Activated gamma-delta T cell (primary cell): ENCODE data around the gene ITSN1.
"Not testable (repeated sequence)": the region's sequence is repeated elsewhere in the genome, so short reads cannot be mapped to it uniquely, and the experiment has no call there.

Source experiments
- DNase-seq: peaks from one replicate; lab custom pipeline; 2025; lab: John Stamatoyannopoulos, UW

Gene ITSN1

DNA sequence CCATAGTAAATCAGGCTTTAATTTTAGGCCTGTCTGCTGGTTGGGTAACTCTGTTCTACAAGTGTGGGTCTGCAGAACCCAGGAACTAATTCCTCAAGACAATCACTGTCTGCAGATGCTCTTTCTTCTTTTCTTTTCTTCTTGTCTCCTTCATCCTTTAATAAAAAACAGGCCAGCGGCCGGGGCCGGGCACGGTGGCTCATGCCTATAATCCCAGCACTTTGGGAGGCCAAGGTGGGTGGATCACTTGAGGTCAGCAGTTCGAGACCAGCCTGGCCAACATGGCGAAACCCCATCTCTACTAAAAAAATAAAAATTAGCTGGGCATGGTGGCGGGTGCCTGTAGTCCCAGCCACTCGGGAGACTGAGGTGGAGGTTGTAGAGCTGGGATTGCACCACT lies 220.9 kb downstream of the ITSN1 start:
- not testable (repeated sequence) for DNase-seq

DNA sequence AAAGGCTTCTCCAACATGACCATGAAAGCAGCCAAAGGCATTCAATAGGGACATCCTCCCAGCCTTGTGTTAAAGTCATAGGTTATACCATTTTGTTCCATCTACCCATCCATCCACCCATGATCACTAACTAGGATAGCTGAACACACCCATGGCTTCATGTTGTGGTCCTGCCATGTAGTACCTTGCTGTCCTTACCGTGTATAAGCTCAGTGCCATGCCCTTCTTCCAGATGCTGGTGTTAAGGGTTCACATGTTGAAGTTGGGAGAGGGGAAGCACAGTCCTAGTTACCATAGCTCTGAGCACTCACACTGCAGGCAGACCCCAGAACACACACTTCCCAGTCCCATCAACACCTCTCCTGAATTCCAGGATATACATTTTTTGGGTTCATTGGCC lies 221.8 kb downstream of the ITSN1 start:
- DNase-seq = no peak

DNA sequence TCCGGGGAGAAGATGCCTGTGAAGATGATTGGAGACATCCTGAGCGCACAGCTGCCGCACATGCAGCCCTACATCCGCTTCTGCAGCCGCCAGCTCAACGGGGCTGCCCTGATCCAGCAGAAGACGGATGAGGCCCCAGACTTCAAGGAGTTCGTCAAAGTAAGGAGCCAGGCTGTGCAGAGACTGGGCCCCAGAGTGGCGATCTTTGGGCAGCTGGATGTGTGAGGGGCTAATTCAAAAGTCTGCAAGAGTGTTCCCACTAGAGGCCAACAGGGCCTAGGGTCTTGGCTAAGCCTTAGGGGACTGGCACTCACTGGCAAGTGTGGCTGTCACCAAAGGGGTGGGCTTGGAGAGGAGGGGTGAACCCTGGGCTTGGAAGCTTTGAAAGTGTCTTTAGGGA lies 222.9 kb downstream of the ITSN1 start:
- DNase-seq = no peak

DNA sequence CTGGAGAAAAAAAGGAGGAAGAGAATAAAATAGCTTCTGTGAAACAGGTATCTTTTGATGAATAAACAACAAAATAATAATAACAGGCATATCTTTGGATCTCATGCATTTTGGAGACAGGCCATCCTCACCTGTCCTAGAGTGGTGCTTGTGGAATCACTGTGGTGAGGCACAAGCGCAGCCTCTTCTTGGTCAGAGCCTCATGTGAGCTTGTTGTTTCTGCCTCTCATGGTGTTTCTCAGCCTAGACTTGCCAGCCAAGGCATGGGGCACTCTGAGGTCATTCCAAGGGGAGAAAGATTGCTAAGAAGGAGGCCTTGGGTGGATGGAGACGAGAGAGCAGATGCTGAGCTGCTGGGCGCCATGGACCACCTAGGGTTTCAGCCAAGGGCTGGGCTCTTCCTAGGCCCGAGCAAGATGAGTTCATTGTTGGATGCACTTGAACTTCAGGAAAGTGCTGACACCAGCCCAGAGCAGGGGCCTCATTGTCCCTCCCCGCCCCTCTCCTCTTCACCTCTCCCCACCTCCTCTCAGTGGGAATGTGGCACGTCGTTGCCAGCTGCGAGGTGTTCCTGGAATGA lies 223.8 kb downstream of the ITSN1 start:
- no peak for DNase-seq

DNA sequence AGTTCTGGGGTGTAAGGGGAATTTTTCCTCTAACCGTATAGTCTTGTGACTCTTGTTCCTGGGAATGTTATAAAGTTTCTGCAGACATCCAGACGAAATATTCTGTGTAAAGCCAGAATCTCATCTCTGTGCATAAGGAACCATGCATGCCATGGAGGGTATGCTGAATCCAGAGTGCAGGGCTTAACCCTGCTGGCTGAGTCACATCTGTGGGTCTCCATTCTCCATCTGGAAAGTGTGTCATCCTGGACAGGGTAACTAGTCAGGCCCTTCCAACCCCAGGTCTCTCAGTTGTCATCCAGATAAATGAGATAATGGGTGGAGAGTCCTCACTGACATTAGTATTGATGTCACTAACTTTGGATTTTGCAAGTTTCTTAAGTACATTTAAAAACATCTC lies 224.5 kb downstream of the ITSN1 start:
- no peak for DNase-seq

DNA sequence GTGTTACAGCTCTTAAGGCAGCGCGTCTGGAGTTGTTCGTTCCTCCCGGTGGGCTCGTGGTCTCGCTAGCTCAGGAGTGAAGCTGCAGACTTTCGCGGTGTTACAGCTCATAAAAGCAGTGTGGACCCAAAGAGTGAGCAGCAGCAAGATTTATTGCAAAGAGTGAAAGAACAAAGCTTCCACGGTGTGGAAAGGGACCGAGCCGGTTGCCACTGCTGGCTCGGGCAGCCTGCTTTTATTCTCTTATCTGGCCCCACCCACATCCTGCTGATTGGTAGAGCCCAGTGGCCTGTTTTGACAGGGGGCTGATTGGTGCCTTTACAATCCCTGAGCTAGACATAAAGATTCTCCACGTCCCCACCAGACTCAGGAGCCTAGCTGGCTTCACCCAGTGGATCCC lies 225.6 kb downstream of the ITSN1 start:
- DNase-seq = not testable (repeated sequence)

DNA sequence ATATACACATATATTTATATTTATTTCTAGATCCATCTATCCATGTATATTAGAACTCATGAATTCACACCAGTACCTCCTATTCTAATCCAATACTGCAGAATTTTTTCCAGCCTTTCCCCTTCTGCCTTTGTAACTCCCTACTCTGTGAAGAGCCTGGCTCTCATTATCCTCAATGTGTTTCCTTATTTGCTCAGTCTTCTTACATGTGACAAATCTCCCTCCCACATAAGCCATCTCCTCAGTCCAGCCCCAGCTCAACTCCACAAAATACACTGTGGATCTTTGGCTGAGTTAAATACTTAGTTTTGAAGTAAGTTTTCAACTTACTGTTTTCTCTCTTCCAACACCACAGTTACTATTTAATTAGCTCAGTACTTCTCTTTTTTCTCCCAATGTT lies 227.6 kb downstream of the ITSN1 start:
- no peak for DNase-seq

DNA sequence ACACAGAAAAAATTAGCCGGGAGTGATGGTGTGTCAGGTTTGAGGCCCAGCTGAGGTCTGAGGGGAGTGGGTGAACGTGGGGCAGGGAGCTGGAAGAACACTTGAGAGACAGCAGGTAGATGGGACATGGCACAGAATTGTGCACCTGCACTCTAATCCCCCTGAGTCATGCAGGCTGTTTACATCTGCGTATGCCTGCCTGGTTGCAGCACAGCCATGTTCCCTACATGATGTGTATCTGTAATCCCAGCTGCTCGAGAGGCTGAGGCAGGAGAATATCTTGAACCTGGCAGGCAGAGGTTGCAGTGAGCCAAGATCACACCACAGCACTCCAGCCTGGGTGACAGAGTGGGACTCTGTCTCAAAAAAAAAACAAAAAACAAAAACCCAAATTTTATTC lies 228.5 kb downstream of the ITSN1 start:
- DNase-seq = no peak

DNA sequence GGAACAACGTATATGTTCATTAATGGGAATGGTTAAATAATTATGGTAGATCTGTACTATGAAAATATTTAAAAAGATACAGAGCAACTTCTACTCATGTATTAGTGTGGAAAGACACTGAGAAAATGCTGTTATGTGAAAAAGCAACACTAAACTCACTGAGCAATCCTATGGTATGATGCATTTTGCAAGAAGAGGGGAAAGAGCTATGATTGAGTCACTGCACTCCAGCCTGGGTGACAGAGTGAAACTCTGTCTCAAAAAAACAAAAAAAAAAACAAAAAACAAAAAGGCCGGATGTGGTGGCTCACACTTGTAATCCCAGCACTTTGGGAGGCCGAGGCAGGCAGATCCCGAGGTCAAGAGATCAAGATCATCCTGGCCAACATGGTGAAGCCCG lies 228.9 kb downstream of the ITSN1 start:
- no peak for DNase-seq

DNA sequence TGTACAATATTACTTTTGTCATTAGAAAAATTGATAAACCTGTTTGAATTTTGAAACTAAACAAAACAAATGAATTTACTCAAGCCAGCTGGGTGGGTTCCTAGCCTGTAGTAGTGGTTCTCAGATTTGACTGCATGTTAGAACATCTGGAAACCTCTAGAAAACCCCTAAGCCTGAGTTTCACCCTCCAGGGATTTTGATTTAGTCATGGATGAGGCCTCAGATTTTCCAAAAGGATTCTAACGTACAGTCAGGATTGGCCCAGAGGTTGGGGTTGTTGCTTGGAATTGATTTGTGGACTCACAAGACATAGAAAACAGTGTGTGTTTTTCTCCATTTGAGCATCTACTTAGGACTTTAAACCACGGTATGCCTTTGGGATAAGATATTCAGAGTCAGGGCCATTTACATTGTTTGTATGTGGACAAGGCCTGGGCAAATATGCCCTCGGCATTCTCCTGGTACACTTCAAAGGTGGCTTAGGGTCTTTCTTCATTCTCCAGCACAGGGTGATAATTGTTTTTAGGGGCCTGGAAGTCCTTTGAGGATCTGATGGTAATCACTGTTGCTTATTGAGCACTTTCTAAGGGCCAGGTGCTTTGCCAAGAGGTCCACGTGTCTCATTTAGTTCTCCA lies 230.7 kb downstream of the ITSN1 start:
- no peak for DNase-seq

DNA sequence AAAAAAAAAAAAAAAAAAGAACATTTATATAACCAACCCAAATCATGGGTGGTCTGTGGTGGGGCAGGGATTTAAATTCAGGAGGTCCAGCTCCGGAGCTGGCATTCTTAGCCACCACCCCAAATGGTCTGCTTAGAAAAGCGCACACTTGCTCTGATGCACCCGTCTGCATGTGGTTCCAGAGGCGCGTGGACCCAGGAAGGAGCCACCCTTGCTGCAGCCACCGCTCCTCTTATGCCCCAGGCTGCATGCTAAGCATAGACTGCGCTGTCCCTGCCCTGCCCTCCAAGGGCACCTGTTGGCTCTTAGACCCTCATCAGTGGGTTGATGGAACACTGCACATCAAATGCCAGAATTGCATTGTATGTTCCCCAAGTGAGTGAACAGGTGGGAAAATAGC lies 231.9 kb downstream of the ITSN1 start:
- DNase-seq = no peak

DNA sequence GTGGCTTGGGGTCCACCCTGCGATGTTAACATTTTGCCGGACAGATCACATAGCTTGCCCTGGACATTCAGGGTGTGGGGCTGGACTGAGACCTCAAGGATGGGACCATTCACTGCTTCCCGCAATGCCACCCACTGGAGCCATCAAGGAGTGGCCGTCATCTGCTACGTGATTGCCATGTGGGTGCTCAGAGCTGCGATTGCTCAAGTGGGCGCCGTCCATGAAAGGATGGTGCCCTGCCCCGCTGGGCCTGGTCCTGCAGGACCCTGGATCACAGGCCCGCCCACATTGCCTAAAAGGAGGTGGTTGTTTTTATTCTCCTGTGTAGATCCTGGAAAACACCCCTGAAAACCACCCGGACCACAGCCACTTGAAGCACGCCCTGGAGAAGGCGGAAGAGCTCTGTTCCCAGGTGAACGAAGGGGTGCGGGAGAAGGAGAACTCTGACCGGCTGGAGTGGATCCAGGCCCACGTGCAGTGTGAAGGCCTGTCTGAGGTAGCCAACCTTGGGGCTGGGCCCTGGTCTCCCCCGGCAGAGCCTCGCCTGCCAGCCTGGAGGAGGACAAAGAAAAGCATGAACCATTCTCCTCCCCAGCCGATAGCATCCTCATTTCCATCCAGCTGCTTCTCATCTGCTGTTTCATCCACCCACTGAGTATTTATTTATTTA lies 232.9 kb downstream of the ITSN1 start:
- no peak for DNase-seq

DNA sequence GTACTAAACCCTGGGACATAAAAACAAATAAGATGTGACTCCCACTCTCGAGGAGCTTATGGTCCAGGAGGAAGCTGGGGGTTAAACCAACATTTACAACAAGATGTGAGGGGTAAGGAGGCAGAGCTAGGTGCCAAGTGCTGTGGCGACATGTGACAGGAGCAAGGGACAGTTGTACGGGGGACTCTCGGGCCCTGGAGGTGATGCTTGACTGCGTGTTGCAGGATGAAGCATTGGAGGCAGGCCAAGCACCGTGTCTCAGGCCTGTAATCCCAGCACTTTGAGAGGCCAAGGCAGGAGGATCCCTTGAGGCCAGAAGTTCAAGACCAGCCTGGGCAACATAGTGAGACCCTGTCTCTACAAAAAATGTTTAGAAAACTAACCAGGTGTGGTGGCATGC lies 236.5 kb downstream of the ITSN1 start:
- no peak for DNase-seq

DNA sequence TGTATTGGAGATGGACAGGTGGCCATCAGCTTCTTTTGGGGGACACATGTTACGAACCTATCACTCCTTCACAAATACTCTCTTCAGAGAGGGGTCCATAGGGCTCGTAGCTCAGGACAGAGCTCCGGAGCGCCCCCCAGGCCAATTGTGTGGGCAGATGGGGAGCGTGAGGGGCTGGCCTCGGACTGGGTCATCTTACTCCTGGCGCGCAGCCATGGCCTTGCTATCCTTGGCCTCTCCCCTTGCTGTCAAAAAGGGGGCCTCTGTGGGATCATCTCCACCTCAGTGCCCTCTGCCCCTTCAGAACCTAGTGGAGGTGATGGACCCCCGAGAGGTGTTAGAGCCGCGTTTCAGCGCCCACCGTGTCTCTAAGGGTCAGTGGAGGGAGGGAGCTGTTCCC lies 238.3 kb downstream of the ITSN1 start:
- no peak for DNase-seq

DNA sequence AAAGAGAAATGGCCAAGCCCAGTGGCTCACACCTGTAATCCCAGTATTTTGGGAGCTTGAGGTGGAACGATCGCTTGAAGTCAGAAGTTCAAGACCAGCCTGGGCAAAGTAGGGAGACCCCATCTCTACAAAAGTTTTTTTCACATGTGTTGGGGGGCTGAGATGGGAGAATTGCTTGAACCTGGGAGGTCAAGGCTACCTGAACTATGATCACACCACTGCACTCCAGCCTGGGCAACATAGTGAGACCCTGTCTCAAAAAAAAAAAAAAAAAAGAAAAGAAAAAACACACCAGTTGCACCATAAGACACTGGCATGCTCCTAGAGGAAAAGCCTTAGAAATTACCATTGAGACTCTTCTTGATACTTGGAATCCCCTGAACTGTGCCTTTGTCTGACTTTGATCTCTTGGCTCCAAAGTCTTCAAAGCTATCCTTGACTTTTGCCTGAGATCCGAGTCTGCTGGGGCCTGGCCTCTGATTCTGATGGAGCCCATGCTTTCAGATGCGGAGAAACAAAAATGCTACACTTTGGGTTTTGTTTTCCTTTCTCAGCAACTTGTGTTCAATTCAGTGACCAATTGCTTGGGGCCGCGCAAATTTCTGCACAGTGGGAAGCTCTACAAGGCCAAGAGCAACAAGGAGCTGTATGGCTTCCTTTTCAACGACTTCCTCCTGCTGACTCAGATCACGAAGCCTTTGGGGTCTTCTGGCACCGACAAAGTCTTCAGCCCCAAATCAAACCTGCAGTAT lies 239.6 kb downstream of the ITSN1 start:
- no peak for DNase-seq

DNA sequence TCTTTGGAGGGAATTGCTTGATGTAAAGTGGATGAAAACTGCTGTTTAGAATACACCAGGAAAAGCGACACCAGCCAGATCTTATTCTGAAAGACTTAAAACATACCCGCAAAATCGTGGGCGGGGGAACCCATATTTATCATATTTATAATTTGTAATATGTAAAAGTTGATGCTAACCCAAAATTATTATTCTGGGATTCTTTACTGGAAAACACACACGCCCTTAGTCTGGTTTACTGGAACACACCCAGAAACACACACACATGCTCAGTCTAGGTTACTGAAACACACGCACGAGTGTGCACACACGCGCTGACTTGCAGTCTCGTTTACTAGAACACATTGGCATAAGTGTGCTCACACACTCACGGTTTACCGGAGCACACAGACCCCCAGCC lies 240.8 kb downstream of the ITSN1 start:
- no peak for DNase-seq

DNA sequence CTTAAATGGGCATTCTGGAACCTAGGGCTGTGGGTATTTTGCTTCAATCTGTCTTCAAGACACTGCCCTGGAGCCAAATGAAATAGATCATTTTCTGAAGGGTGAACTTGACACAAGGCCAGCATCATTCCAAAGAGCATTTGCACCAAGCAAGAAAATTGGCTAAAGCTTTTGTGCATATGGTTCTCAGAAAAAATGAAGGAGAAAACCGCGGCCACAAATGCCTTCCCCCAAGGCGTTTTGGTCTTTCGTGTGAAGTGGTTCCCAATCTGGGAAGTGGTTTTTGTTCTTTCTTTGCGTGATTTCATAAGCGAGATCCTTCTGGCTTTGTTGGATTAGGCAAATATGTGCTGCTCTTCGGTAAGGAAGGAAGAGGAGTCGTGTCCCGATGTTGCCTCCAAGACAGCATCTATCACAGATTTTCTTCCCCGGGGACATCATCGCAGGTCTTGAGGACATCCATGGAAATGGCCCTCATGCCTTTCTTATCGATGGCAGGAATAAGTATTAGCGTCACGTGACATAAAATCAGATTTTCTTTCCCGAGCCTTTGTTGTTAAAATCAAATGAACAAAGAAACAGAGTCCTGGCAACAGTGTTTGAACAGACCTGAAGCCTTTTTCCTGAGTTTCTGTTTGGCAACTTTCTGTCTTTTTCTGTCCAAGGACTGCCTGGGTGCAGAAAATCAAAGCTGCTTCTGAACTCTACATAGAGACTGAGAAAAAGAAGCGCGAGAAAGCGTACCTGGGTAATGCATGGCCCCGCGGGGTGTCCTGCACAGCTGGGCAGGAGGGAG lies 242.3 kb downstream of the ITSN1 start:
- no peak for DNase-seq

DNA sequence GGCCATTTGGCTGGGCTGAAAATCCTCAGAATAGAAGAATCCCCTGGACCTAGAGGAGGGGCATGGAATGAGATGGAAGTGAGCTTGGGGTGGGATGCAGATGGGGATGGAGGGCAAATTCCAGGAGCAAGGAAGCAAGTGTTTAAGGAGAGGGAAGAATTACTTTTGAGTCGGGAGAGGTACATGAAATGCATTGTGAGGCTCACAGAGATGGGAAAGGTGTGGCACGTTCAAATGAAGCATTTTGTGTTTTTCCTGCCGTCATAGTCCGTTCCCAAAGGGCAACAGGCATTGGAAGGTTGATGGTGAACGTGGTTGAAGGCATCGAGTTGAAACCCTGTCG lies 242.8 kb downstream of the ITSN1 start:
- no peak for DNase-seq

DNA sequence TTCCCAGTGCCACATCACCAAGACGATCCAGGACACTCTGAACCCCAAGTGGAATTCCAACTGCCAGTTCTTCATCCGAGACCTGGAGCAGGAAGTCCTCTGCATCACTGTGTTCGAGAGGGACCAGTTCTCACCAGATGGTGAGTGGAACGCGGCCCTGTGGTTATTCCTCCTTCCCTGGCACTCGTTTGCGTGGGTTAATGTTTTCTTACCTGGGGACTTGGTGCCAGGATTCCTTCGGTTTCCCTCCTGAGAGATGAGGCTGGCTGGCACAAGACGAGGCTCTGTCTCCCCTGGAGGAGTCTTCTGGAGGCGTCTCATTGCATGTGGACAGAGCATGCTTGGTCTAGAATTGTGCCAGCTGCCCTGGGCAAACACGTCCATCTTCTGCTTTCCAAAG lies 244.0 kb downstream of the ITSN1 start:
- DNase-seq = no peak

DNA sequence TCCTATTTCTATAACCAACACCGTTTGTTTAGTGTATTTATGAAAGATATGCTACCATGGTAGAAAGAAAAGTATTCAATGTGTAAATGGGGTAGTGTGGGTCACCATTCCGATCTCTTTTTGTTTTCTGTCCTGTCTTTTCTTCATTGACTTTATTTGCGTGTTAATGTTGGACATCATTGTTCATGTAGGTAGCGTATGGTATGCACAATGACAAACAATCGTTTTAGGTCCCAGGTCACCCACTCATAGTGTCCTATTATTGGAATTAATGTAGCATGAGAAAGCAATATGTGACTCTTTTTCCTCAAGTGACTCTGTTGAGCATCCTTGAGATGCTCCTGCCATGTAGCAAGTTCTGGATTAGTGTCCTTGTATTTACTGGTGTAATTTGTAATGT lies 247.9 kb downstream of the ITSN1 start:
- DNase-seq = no peak

DNA sequence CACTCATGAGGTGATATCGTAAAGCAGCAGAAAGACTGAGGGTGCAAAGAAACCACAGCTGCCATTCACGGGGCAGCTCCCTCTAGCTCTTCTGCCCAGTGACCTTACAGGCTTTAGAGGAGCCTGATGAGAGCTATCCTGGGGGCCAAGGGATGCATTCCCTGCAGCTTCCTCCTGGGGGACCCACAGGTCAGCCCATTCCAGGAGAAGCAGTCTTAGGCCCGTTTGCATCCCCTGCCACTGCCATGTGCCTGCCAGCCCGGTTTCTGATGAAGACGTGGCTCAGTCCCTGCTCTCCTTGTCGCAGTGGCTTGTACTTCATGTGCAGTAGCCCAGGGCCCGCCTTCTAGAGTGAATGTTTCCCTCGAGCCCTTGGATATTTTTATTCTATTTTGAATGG lies 250.6 kb downstream of the ITSN1 start:
- no peak for DNase-seq

DNA sequence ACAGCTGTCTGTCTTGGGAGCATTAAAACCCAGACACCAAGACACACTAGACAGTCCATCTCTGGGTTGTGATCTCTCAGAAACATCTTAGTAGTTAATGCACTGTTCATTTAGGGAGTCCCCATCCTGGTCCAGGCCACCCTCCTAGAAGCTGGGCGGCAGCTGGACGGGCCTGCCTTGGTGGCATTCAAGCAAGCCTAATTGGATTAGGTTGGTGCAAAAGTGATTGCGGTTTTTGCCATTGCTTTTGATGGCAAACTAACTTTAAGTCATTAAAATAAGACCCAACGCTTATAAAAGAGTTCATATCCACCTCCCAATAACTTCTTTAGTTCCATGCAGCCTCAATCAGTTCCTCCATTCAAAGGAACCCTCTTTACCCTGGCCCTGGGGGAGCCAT lies 251.6 kb downstream of the ITSN1 start:
- no peak for DNase-seq
